Activated naive CD8-positive, alpha-beta T cell (primary cell): ENCODE measurements around the gene MYF6.

Experiments
- H3K27ac Mint-ChIP-seq: one replicate; pipeline ENCODE4 v1.8.0; 2021; ENCODE audit warnings: mixed read lengths
- H3K27me3 Mint-ChIP-seq: one replicate; pipeline ENCODE4 v1.8.0; 2021; ENCODE audit warnings: mixed read lengths
- H3K36me3 Mint-ChIP-seq: one replicate; pipeline ENCODE4 v1.8.0; 2021; ENCODE audit warnings: mixed read lengths
- H3K4me1 Mint-ChIP-seq: one replicate; pipeline ENCODE4 v1.8.0; 2021; ENCODE audit warnings: low read depth, mixed read lengths
- H3K4me3 Mint-ChIP-seq: one replicate; pipeline ENCODE4 v1.8.0; 2021; ENCODE audit warnings: mild to moderate bottlenecking, mixed read lengths
- H3K9me3 Mint-ChIP-seq: one replicate; pipeline ENCODE4 v1.8.0; 2021; ENCODE audit warnings: low read depth, mixed read lengths

MYF6 gene

GRCh38 chr12:80698256-80698655 is 9.2 kb upstream of the MYF6 start:
- Mint-ChIP-seq H3K4me1 (no peaks in the 10 kb centered on the region), H3K27me3 (no peaks in the 10 kb centered on the region), H3K27ac (no peak overlapping the region), H3K9me3 (no peaks in the 10 kb centered on the region), H3K4me3 (no peak overlapping the region), H3K36me3 (no peaks in the 10 kb centered on the region)

GRCh38 chr12:80698847-80699542 is 8.4 kb upstream of the MYF6 start:
- no peak overlapping the region for H3K4me3 Mint-ChIP-seq
- H3K9me3 Mint-ChIP-seq: no peaks in the 10 kb centered on the region
- no peaks in the 10 kb centered on the region for H3K4me1 Mint-ChIP-seq

GRCh38 chr12:80700327-80700726 is 7.1 kb upstream of the MYF6 start:
- Mint-ChIP-seq H3K9me3 (no peaks in the 10 kb centered on the region), H3K27me3 (peaks cover 1% of the 10 kb centered on the region), H3K36me3 (no peaks in the 10 kb centered on the region), H3K4me1 (no peaks in the 10 kb centered on the region), H3K27ac (no peak overlapping the region), H3K4me3 (no peak overlapping the region)

More at GRCh38 chr12:80698847-80699542, 8.4 kb upstream of the MYF6 start:
- Mint-ChIP-seq H3K27me3 (no peaks in the 10 kb centered on the region), H3K36me3 (no peaks in the 10 kb centered on the region), H3K27ac (no peak overlapping the region)

- no peak overlapping the region for H3K4me3 Mint-ChIP-seq
- no peaks in the 10 kb centered on the region for H3K4me1 Mint-ChIP-seq
- H3K36me3 Mint-ChIP-seq: no peaks in the 10 kb centered on the region
- H3K27me3 Mint-ChIP-seq: peaks cover 2% of the 10 kb centered on the region
- H3K9me3 Mint-ChIP-seq: peaks cover 3% of the 10 kb centered on the region
- H3K27ac Mint-ChIP-seq: no peak overlapping the region
These were observed 6.0 kb upstream of the MYF6 start for GRCh38 chr12:80701388-80701787.

- Mint-ChIP-seq H3K27ac (no peak overlapping the region), H3K36me3 (no peaks in the 10 kb centered on the region), H3K9me3 (peaks cover 3% of the 10 kb centered on the region), H3K27me3 (peaks cover 8% of the 10 kb centered on the region), H3K4me3 (no peak overlapping the region), H3K4me1 (no peaks in the 10 kb centered on the region)
These were observed 4.3 kb upstream of the MYF6 start for GRCh38 chr12:80702889-80703805.

GRCh38 chr12:80704420-80704819 is 3.0 kb upstream of the MYF6 start:
- Mint-ChIP-seq H3K27ac (no peak overlapping the region), H3K27me3 (peaks cover 17% of the 10 kb centered on the region), H3K36me3 (no peaks in the 10 kb centered on the region), H3K4me1 (no peaks in the 10 kb centered on the region), H3K9me3 (peaks cover 3% of the 10 kb centered on the region), H3K4me3 (no peak overlapping the region)

GRCh38 chr12:80707830-80708258 is 410 bp downstream of the MYF6 start:
- Mint-ChIP-seq H3K4me1 (no peaks in the 10 kb centered on the region), H3K4me3 (no peak overlapping the region), H3K9me3 (peaks cover 3% of the 10 kb centered on the region), H3K27me3 (peaks cover 31% of the 10 kb centered on the region), H3K36me3 (no peaks in the 10 kb centered on the region), H3K27ac (no peak overlapping the region)

- no peaks in the 10 kb centered on the region for H3K4me1 Mint-ChIP-seq
- peaks cover 31% of the 10 kb centered on the region for H3K27me3 Mint-ChIP-seq
- H3K9me3 Mint-ChIP-seq: peaks cover 3% of the 10 kb centered on the region
- H3K27ac Mint-ChIP-seq: no peak overlapping the region
- H3K4me3 Mint-ChIP-seq: no peak overlapping the region
- H3K36me3 Mint-ChIP-seq: no peaks in the 10 kb centered on the region
These were observed 983 bp downstream of the MYF6 start for GRCh38 chr12:80708259-80708974.

- Mint-ChIP-seq H3K4me1 (no peaks in the 10 kb centered on the region), H3K27me3 (peaks cover 37% of the 10 kb centered on the region), H3K9me3 (peaks cover 3% of the 10 kb centered on the region), H3K27ac (no peak overlapping the region), H3K4me3 (no peak overlapping the region), H3K36me3 (no peaks in the 10 kb centered on the region)
These were observed 1.5 kb downstream of the MYF6 start for GRCh38 chr12:80708975-80709328.

GRCh38 chr12:80709811-80710726 is 2.6 kb downstream of the MYF6 start:
- Mint-ChIP-seq H3K4me3 (no peak overlapping the region), H3K9me3 (peaks cover 3% of the 10 kb centered on the region), H3K36me3 (no peaks in the 10 kb centered on the region), H3K27me3 (peaks cover 45% of the 10 kb centered on the region), H3K4me1 (no peaks in the 10 kb centered on the region), H3K27ac (no peak overlapping the region)

- H3K27me3 Mint-ChIP-seq: peaks cover 46% of the 10 kb centered on the region
- no peaks in the 10 kb centered on the region for H3K36me3 Mint-ChIP-seq
- no peaks in the 10 kb centered on the region for H3K9me3 Mint-ChIP-seq
- H3K4me1 Mint-ChIP-seq: no peaks in the 10 kb centered on the region
- no peak overlapping the region for H3K27ac Mint-ChIP-seq
- H3K4me3 Mint-ChIP-seq: no peak overlapping the region
These were observed 3.5 kb downstream of the MYF6 start for GRCh38 chr12:80710727-80711449.

GRCh38 chr12:80711866-80712265 is 4.4 kb downstream of the MYF6 start:
- Mint-ChIP-seq H3K4me1 (no peaks in the 10 kb centered on the region), H3K4me3 (no peak overlapping the region), H3K27me3 (peaks cover 51% of the 10 kb centered on the region)

GRCh38 chr12:80712866-80713265 is 5.4 kb downstream of the MYF6 start:
- Mint-ChIP-seq H3K4me3 (no peak overlapping the region), H3K36me3 (no peaks in the 10 kb centered on the region), H3K9me3 (no peaks in the 10 kb centered on the region), H3K4me1 (no peaks in the 10 kb centered on the region), H3K27ac (no peak overlapping the region), H3K27me3 (peaks cover 46% of the 10 kb centered on the region)

More at GRCh38 chr12:80711866-80712265, 4.4 kb downstream of the MYF6 start:
- H3K27ac Mint-ChIP-seq: no peak overlapping the region
- H3K9me3 Mint-ChIP-seq: no peaks in the 10 kb centered on the region
- H3K36me3 Mint-ChIP-seq: no peaks in the 10 kb centered on the region

GRCh38 chr12:80713419-80713818 is 6.0 kb downstream of the MYF6 start:
- Mint-ChIP-seq H3K9me3 (no peaks in the 10 kb centered on the region), H3K27me3 (peaks cover 45% of the 10 kb centered on the region), H3K4me3 (no peak overlapping the region), H3K4me1 (no peaks in the 10 kb centered on the region), H3K36me3 (no peaks in the 10 kb centered on the region), H3K27ac (no peak overlapping the region)
